Hepatocyte (in vitro differentiated cells): ENCODE data around the gene PAM. TPM values are rescaled to one million over a fixed set of nuclear protein-coding genes. Genes with fewer than 3 reads are reported as not detected.

Experiments used
- DNase-seq: peaks from one replicate; pipeline ENCODE4 v3.0.0-alpha.2; 2016; ENCODE audit warnings: low spot score
- H2AFZ ChIP-seq: fragments of 200-600 bp; sonication (generic); 2 replicates; pipeline ENCODE4 v1.6.0; 2016; ENCODE audit warnings: antibody characterized with exemption, mild to moderate bottlenecking
- H3K27ac ChIP-seq: fragments of 200-600 bp; sonication (generic); 2 replicates; pipeline ENCODE4 v1.5.1; 2016; ENCODE audit warnings: mild to moderate bottlenecking
- H3K27me3 ChIP-seq: fragments of 200-600 bp; sonication (generic); 2 replicates; pipeline ENCODE4 v1.6.1; 2016
- H3K36me3 ChIP-seq: fragments of 200-600 bp; sonication (generic); replicated peaks from 2 replicates; pipeline ENCODE4 v1.5.1; 2016; ENCODE audit warnings: low read depth; ENCODE audit not compliant: insufficient read depth
- H3K4me1 ChIP-seq: fragments of 200-600 bp; sonication (generic); 2 replicates; pipeline ENCODE4 v1.5.1; 2016; ENCODE audit warnings: mild to moderate bottlenecking, moderate library complexity; ENCODE audit not compliant: insufficient read depth
- H3K4me2 ChIP-seq: fragments of 200-600 bp; sonication (generic); 2 replicates; pipeline ENCODE4 v1.6.0; 2016
- H3K4me3 ChIP-seq: fragments of 200-600 bp; sonication (generic); 2 replicates; pipeline ENCODE4 v1.5.1; 2016; ENCODE audit warnings: mild to moderate bottlenecking
- H3K79me2 ChIP-seq: fragments of 200-600 bp; sonication (generic); 2 replicates; pipeline ENCODE4 v1.6.0; 2017; ENCODE audit warnings: mild to moderate bottlenecking
- H3K9me2 ChIP-seq: fragments of 200-600 bp; sonication (generic); replicated peaks from 2 replicates; pipeline ENCODE4 v1.6.0; 2017; ENCODE audit warnings: mild to moderate bottlenecking; ENCODE audit not compliant: insufficient read depth
- H3K9me3 ChIP-seq: fragments of 200-600 bp; sonication (generic); 2 replicates; pipeline ENCODE4 v1.5.1; 2016; ENCODE audit warnings: low read depth, mild to moderate bottlenecking
- H4K20me1 ChIP-seq: fragments of 200-600 bp; sonication (generic); 2 replicates; pipeline ENCODE4 v1.6.0; 2016; ENCODE audit warnings: mild to moderate bottlenecking; ENCODE audit not compliant: insufficient read depth, poor library complexity, severe bottlenecking
- CTCF ChIP-seq: fragments of 200-600 bp; sonication (generic); IDR thresholded peaks from 2 replicates; pipeline ENCODE4 v1.5.1; 2016; ENCODE audit warnings: antibody characterized with exemption, mild to moderate bottlenecking; ENCODE audit not compliant: poor library complexity
- EZH2 ChIP-seq: fragments of 200-600 bp; sonication (generic); IDR thresholded peaks from 2 replicates; pipeline ENCODE4 v1.6.1; 2016; ENCODE audit warnings: antibody characterized with exemption, mild to moderate bottlenecking, borderline replicate concordance
- EZH2phosphoT487 ChIP-seq: fragments of 200-600 bp; sonication (generic); IDR thresholded peaks from one replicate; pipeline ENCODE4 v1.6.1; 2018; ENCODE audit warnings: antibody characterized with exemption, mild to moderate bottlenecking, low read depth, moderate library complexity; ENCODE audit not compliant: unreplicated experiment, severe bottlenecking
- WGBS: methylation state at CpG from one replicate; pipeline ENCODE4 v1.1.6; 2016; ENCODE audit warnings: low lambda C conversion rate; ENCODE audit errors: missing lambda C conversion rate; 5-methylcytosine and 5-hydroxymethylcytosine counted together
- polyA plus RNA-seq: library from polyadenylated mRNA; unstranded; fragments of >200 nt; fragmentation: Nextera tagmentation; extraction: Ambion mirVana; gene quantifications from 2 replicates; pipeline ENCODE4 v1.2.1, GENCODE V29; 2016
- total RNA-seq: library from RNA; depleted of rRNA; stranded (reverse); fragments of >200 nt; gene quantifications from 2 replicates; pipeline ENCODE4 v1.2.3, GENCODE V29; 2014

PAM gene
- total and polyA plus RNA-seq, 2 experiments from 2014 or later = 118 to 158 TPM

- WGBS = 89% methylated on average over 1 of the region's 1 CpG
- H4K20me1 ChIP-seq = no peaks in the 10 kb centered on the region
Measured at GRCh38 chr5:102794047-102794446, 38.9 kb downstream of the PAM start.

GRCh38 chr5:102794677-102795331 lies 39.7 kb downstream of the PAM start:
- H3K4me3 ChIP-seq = no peak overlapping the region
- no peak for DNase-seq
- H2AFZ ChIP-seq = no peak overlapping the region
- TF ChIP-seq EZH2phosphoT487 = no peak
- TF ChIP-seq CTCF = no peak
- TF ChIP-seq EZH2 = no peak
- no peaks in the 10 kb centered on the region for H4K20me1 ChIP-seq
- H3K9me3 ChIP-seq = no peaks in the 10 kb centered on the region
- 56% methylated on average over 3 of the region's 3 CpGs for WGBS
- no peak overlapping the region for H3K4me2 ChIP-seq
- H3K79me2 ChIP-seq = peaks cover 2% of the 10 kb centered on the region
- no peak overlapping the region for H3K27ac ChIP-seq
- H3K27me3 ChIP-seq = no peaks in the 10 kb centered on the region
- no peaks in the 10 kb centered on the region for H3K9me2 ChIP-seq
- no peaks in the 10 kb centered on the region for H3K36me3 ChIP-seq
- peaks cover 3% of the 10 kb centered on the region for H3K4me1 ChIP-seq

More at GRCh38 chr5:102794047-102794446, 38.9 kb downstream of the PAM start:
- no peak overlapping the region for H3K27ac ChIP-seq
- H3K9me2 ChIP-seq = no peaks in the 10 kb centered on the region
- peaks cover 2% of the 10 kb centered on the region for H3K79me2 ChIP-seq
- no peak overlapping the region for H3K4me2 ChIP-seq
- no peaks in the 10 kb centered on the region for H3K27me3 ChIP-seq
- no peak overlapping the region for H3K4me3 ChIP-seq
- no peak overlapping the region for H2AFZ ChIP-seq
- no peaks in the 10 kb centered on the region for H3K9me3 ChIP-seq
- no peaks in the 10 kb centered on the region for H3K36me3 ChIP-seq
- no peak for DNase-seq
- no peak for TF ChIP-seq CTCF
- no peak for TF ChIP-seq EZH2
- TF ChIP-seq EZH2phosphoT487 = no peak
- H3K4me1 ChIP-seq = peaks cover 3% of the 10 kb centered on the region

GRCh38 chr5:102795526-102795925 lies 40.4 kb downstream of the PAM start:
- Histone ChIP-seq H4K20me1 (no peaks in the 10 kb centered on the region), H3K4me1 (peaks cover 3% of the 10 kb centered on the region), H3K27ac (no peak overlapping the region), H3K9me3 (no peaks in the 10 kb centered on the region), H3K4me2 (peak overlapping the region; percentile 9), H2AFZ (no peak overlapping the region), H3K79me2 (peaks cover 2% of the 10 kb centered on the region), H3K9me2 (no peaks in the 10 kb centered on the region), H3K4me3 (no peak overlapping the region), H3K36me3 (no peaks in the 10 kb centered on the region), H3K27me3 (no peaks in the 10 kb centered on the region)
- DNase-seq = no peak
- TF ChIP-seq CTCF (no peak), EZH2 (no peak), EZH2phosphoT487 (no peak)
- 82% methylated on average over 4 of the region's 4 CpGs for WGBS
